H9 (cell line): ENCODE results near the gene CALR3. TPM values are rescaled to one million over a fixed set of nuclear protein-coding genes. Genes with fewer than 3 reads are reported as not detected.

Source experiments
- DNase-seq: peaks from one replicate; pipeline ENCODE4 v3.0.0-alpha.2; 2017
- H2AFZ ChIP-seq: one replicate; pipeline ENCODE4 v1.6.1; 2013; ENCODE audit warnings: mild to moderate bottlenecking, low read length, control low read depth, moderate library complexity
- H2AK5ac ChIP-seq: 2 replicates; pipeline ENCODE4 v1.6.1; 2013; ENCODE audit warnings: low read length, control low read depth, mixed read lengths; ENCODE audit not compliant: insufficient read length
- H2BK120ac ChIP-seq: one replicate; pipeline ENCODE4 v1.6.1; 2013; ENCODE audit warnings: low read depth, mild to moderate bottlenecking, low read length, control low read depth, inconsistent platforms; ENCODE audit not compliant: poor library complexity, severe bottlenecking
- H2BK12ac ChIP-seq: 2 replicates; pipeline ENCODE4 v1.6.1; 2013; ENCODE audit warnings: low read length, control low read depth, mixed read lengths, low read depth; ENCODE audit not compliant: insufficient read length
- H2BK15ac ChIP-seq: 2 replicates; pipeline ENCODE4 v1.6.1; 2013; ENCODE audit warnings: low read depth, low read length, control low read depth
- H2BK20ac ChIP-seq: one replicate; pipeline ENCODE4 v1.6.1; 2013; ENCODE audit warnings: low read depth, mild to moderate bottlenecking, low read length, control low read depth, inconsistent platforms; ENCODE audit not compliant: poor library complexity, severe bottlenecking
- H2BK5ac ChIP-seq: 2 replicates; pipeline ENCODE4 v1.6.1; 2013; ENCODE audit warnings: low read length, control low read depth, mixed read lengths; ENCODE audit not compliant: insufficient read length
- H3K14ac ChIP-seq: 2 replicates; pipeline ENCODE4 v1.6.1; 2013; ENCODE audit warnings: low read length, control low read depth; ENCODE audit not compliant: insufficient read depth
- H3K18ac ChIP-seq: 2 replicates; pipeline ENCODE4 v1.6.1; 2013; ENCODE audit warnings: low read depth, mild to moderate bottlenecking, mixed read lengths, low read length, control low read depth; ENCODE audit not compliant: insufficient read length
- H3K23ac ChIP-seq: 2 replicates; pipeline ENCODE4 v1.6.1; 2013; ENCODE audit warnings: low read length, control low read depth, mixed read lengths, low read depth; ENCODE audit not compliant: insufficient read length
- H3K23me2 ChIP-seq: 2 replicates; pipeline ENCODE4 v1.6.1; 2013; ENCODE audit warnings: low read depth, mild to moderate bottlenecking, mixed read lengths, low read length, control low read depth; ENCODE audit not compliant: insufficient read length, poor library complexity, severe bottlenecking
- H3K27ac ChIP-seq: 2 replicates; pipeline ENCODE4 v1.5.1; 2013; ENCODE audit warnings: low read length, control low read depth, mixed read lengths, low read depth; ENCODE audit not compliant: insufficient read length
- H3K27me3 ChIP-seq: 2 replicates; pipeline ENCODE4 v1.6.1; 2013; ENCODE audit warnings: low read length, control low read depth, inconsistent platforms; ENCODE audit not compliant: insufficient read depth
- H3K4ac ChIP-seq: 2 replicates; pipeline ENCODE4 v1.6.1; 2013; ENCODE audit warnings: low read depth, mild to moderate bottlenecking, control low read depth, inconsistent platforms, low read length, moderate library complexity
- H3K4me1 ChIP-seq: 2 replicates; pipeline ENCODE4 v1.6.1; 2013; ENCODE audit warnings: low read length, control low read depth, inconsistent platforms; ENCODE audit not compliant: insufficient read depth
- H3K4me2 ChIP-seq: 2 replicates; pipeline ENCODE4 v1.6.1; 2013; ENCODE audit warnings: low read length, control low read depth, mixed read lengths; ENCODE audit not compliant: insufficient read length, insufficient read depth
- H3K56ac ChIP-seq: 2 replicates; pipeline ENCODE4 v1.6.1; 2013; ENCODE audit warnings: low read depth, mild to moderate bottlenecking, mixed read lengths, low read length, control low read depth; ENCODE audit not compliant: insufficient read length
- H3K79me1 ChIP-seq: 2 replicates; pipeline ENCODE4 v1.6.1; 2013; ENCODE audit warnings: low read depth, mild to moderate bottlenecking, moderate library complexity, low read length, control low read depth, inconsistent platforms; ENCODE audit not compliant: insufficient read depth, poor library complexity, severe bottlenecking
- H3K79me2 ChIP-seq: 2 replicates; pipeline ENCODE4 v1.6.1; 2013; ENCODE audit warnings: low read length, control low read depth, inconsistent platforms; ENCODE audit not compliant: insufficient read depth
- H3K9ac ChIP-seq: 2 replicates; pipeline ENCODE4 v1.6.1; 2013; ENCODE audit warnings: low read length, control low read depth, mixed read lengths; ENCODE audit not compliant: insufficient read length; ENCODE audit errors: extremely low read depth
- H3K9me3 ChIP-seq: one replicate; pipeline ENCODE4 v1.6.1; 2013; ENCODE audit warnings: low read depth, low read length, inconsistent platforms; ENCODE audit not compliant: control insufficient read depth
- H3T11ph ChIP-seq: one replicate; pipeline ENCODE4 v1.6.1; 2013; ENCODE audit warnings: mild to moderate bottlenecking, low read length, control low read depth, inconsistent platforms
- H4K20me1 ChIP-seq: one replicate; pipeline ENCODE4 v1.6.1; 2013; ENCODE audit not compliant: control insufficient read depth, insufficient read length, insufficient read depth
- H4K5ac ChIP-seq: 2 replicates; pipeline ENCODE4 v1.6.1; 2013; ENCODE audit warnings: low read depth, mild to moderate bottlenecking, mixed read lengths, low read length, control low read depth; ENCODE audit not compliant: insufficient read length
- H4K8ac ChIP-seq: replicated peaks from 2 replicates; pipeline ENCODE4 v1.6.1; 2013; ENCODE audit warnings: low read length, control low read depth, mixed read lengths, low read depth; ENCODE audit not compliant: insufficient read length
- H4K91ac ChIP-seq: 2 replicates; pipeline ENCODE4 v1.6.1; 2013; ENCODE audit warnings: low read depth, mild to moderate bottlenecking, moderate library complexity, mixed read lengths, low read length, control low read depth; ENCODE audit not compliant: insufficient read length
- H3K27ac Mint-ChIP-seq, 3 experiments: 2 replicates in 2 of 3; 3 replicates in 1 of 3; pipeline ENCODE4 v1.8.0; 2020 to 2021; ENCODE audit warnings: mixed read lengths in 3 of 3, mild to moderate bottlenecking in 1 of 3, moderate library complexity in 1 of 3
- H3K27me3 Mint-ChIP-seq: 2 replicates; pipeline ENCODE4 v1.8.0; 2021; ENCODE audit warnings: low read depth, mild to moderate bottlenecking, moderate library complexity, mixed read lengths
- H3K36me3 Mint-ChIP-seq, 3 experiments: 2 replicates in 2 of 3; 3 replicates in 1 of 3; pipeline ENCODE4 v1.8.0; 2020 to 2021; ENCODE audit warnings: low read depth in 3 of 3, mixed read lengths in 3 of 3; ENCODE audit not compliant: insufficient read depth in 1 of 3
- H3K4me1 Mint-ChIP-seq, 2 experiments: 2 replicates each; pipeline ENCODE4 v1.8.0; 2020; ENCODE audit warnings: mixed read lengths in 2 of 2
- H3K4me3 Mint-ChIP-seq, 2 experiments: 2 replicates in 1 of 2; 3 replicates in 1 of 2; pipeline ENCODE4 v1.8.0; 2020 to 2021; ENCODE audit warnings: mild to moderate bottlenecking in 2 of 2, mixed read lengths in 2 of 2, moderate library complexity in 1 of 2
- H3K9me3 Mint-ChIP-seq, 2 experiments: 2 replicates in 1 of 2; 3 replicates in 1 of 2; pipeline ENCODE4 v1.8.0; 2020; ENCODE audit warnings: mild to moderate bottlenecking in 2 of 2, mixed read lengths in 2 of 2, moderate library complexity in 1 of 2
- CTCF ChIP-seq: fragments of 200-600 bp; sonication (generic); conservative IDR thresholded peaks from 3 replicates; pipeline ENCODE4 v1.8.0; 2021; ENCODE audit warnings: antibody characterized with exemption, mild to moderate bottlenecking
- WGBS: extraction: QIAGEN DNeasy Blood & Tissue Kit; methylation state at CpG from one replicate; pipeline ENCODE4 v1.1.7; 2013; ENCODE audit warnings: missing lambda C conversion rate, low lambda C conversion rate, mixed read lengths; ENCODE audit not compliant: insufficient read length; ENCODE audit errors: extremely low coverage; 5-methylcytosine and 5-hydroxymethylcytosine counted together
- total RNA-seq: library from RNA; stranded (reverse); gene quantifications from 2 replicates; pipeline ENCODE4 v1.2.1, GENCODE V29; 2021

Gene CALR3
- total RNA-seq, 1 experiment from 2014 or later = 0.44 TPM

- Histone ChIP-seq H3K4me1 (0 out of 2 replicates have a peak, but pooled peaks cover 3% of the 10 kb centered on the region), H2BK120ac (no peak overlapping the region), H3K23me2 (peaks cover 9% of the 10 kb centered on the region), H3K14ac (no peak overlapping the region), H3K9ac (no peak overlapping the region), H4K8ac (no peak overlapping the region), H3K4ac (no peak overlapping the region), H3K18ac (no peak overlapping the region), H4K91ac (no peak overlapping the region), H3K9me3 (no peaks in the 10 kb centered on the region), H2BK12ac (no peak overlapping the region), H3K27ac (no peak overlapping the region), H3K56ac (no peak overlapping the region), H2AFZ (no peak overlapping the region), H3K23ac (no peak overlapping the region), H2AK5ac (no peak overlapping the region), H4K5ac (no peak overlapping the region), H3K27me3 (no peaks in the 10 kb centered on the region), H3K79me2 (peaks cover 12% of the 10 kb centered on the region), H3K79me1 (peaks cover 2% of the 10 kb centered on the region), H3T11ph (no peak overlapping the region), H4K20me1 (no peaks in the 10 kb centered on the region), H2BK15ac (no peak overlapping the region), H2BK5ac (no peak overlapping the region), H3K4me2 (no peak overlapping the region), H2BK20ac (no peak overlapping the region)
- H3K4me3 Mint-ChIP-seq = no peak overlapping the region; a peak in 1 of 5 replicates
- TF ChIP-seq CTCF = no peak
- peaks cover 1% of the 10 kb centered on the region for H3K27me3 Mint-ChIP-seq
- no peak for DNase-seq
- H3K27ac Mint-ChIP-seq = no peak overlapping the region
- peaks cover 18 to 22% of the 10 kb centered on the region in 2 experiments for H3K4me1 Mint-ChIP-seq
- no CpG with 5 or more reads among the region's 13 CpGs for WGBS
- no peaks in the 10 kb centered on the region for H3K36me3 Mint-ChIP-seq
- H3K9me3 Mint-ChIP-seq = peaks cover 7 to 11% of the 10 kb centered on the region in 2 experiments; a peak in 4 of 5 replicates
These were observed 22.0 kb downstream of the CALR3 start for GRCh38 chr19:16473875-16474392.
